ENCODE data around the gene KIFC1. TPM values are rescaled to one million over a fixed set of nuclear protein-coding genes. Genes with fewer than 3 reads are reported as not detected.
A peak's percentile ranks its signal among the peaks of the same experiment; 100 is the strongest.

Gene KIFC1
- polyA plus RNA-seq, 1 donor = 18.4 TPM

GRCh38 chr6:33433544-33434191 lies 42.0 kb downstream of the KIFC1 start:
- Histone ChIP-seq H3K36me3 (ENCODE audit: control insufficient read depth, insufficient read depth, low read length) (peaks cover 30% of the 10 kb centered on the region), H3K27me3 (ENCODE audit: control insufficient read depth, insufficient read depth, low read length) (no peaks in the 10 kb centered on the region), H3K4me1 (ENCODE audit: control insufficient read depth, insufficient read depth, low read length) (peaks cover 27% of the 10 kb centered on the region), H3K9me3 (ENCODE audit: control insufficient read depth, low read depth, low read length) (no peaks in the 10 kb centered on the region), H3K4me3 (ENCODE audit: low read length) (no peak overlapping the region), H3K27ac (ENCODE audit: low read length) (peak overlapping the region; percentile 34)
- 57% methylated on average over 2 of the region's 17 CpGs for WGBS (ENCODE audit: insufficient coverage, low lambda C conversion rate)
- DNase-seq = no peak

GRCh38 chr6:33434961-33435360 lies 43.3 kb downstream of the KIFC1 start:
- no peak overlapping the region for H3K27ac ChIP-seq (ENCODE audit: low read length)
- no peaks in the 10 kb centered on the region for H3K9me3 ChIP-seq (ENCODE audit: control insufficient read depth, low read depth, low read length)
- peaks cover 37% of the 10 kb centered on the region for H3K36me3 ChIP-seq (ENCODE audit: control insufficient read depth, insufficient read depth, low read length)
- H3K4me3 ChIP-seq (ENCODE audit: low read length) = no peak overlapping the region
- H3K27me3 ChIP-seq (ENCODE audit: control insufficient read depth, insufficient read depth, low read length) = no peaks in the 10 kb centered on the region
- H3K4me1 ChIP-seq (ENCODE audit: control insufficient read depth, insufficient read depth, low read length) = peaks cover 19% of the 10 kb centered on the region
- no CpG with 5 or more reads among the region's 4 CpGs for WGBS (ENCODE audit: insufficient coverage, low lambda C conversion rate)
- DNase-seq = no peak

- Histone ChIP-seq H3K4me1 (ENCODE audit: control insufficient read depth, insufficient read depth, low read length) (peaks cover 3% of the 10 kb centered on the region), H3K27ac (ENCODE audit: low read length) (no peak overlapping the region), H3K4me3 (ENCODE audit: low read length) (no peak overlapping the region), H3K9me3 (ENCODE audit: control insufficient read depth, low read depth, low read length) (no peaks in the 10 kb centered on the region), H3K27me3 (ENCODE audit: control insufficient read depth, insufficient read depth, low read length) (no peaks in the 10 kb centered on the region), H3K36me3 (ENCODE audit: control insufficient read depth, insufficient read depth, low read length) (peaks cover 57% of the 10 kb centered on the region)
- no CpG with 5 or more reads among the region's 18 CpGs for WGBS (ENCODE audit: insufficient coverage, low lambda C conversion rate)
- no peak for DNase-seq
Observed at GRCh38 chr6:33437666-33438065, 46.0 kb downstream of the KIFC1 start.

- H3K4me3 ChIP-seq (ENCODE audit: low read length) = no peak overlapping the region
- no peak for DNase-seq
- no peaks in the 10 kb centered on the region for H3K27me3 ChIP-seq (ENCODE audit: control insufficient read depth, insufficient read depth, low read length)
- H3K27ac ChIP-seq (ENCODE audit: low read length) = no peak overlapping the region
- no CpG with 5 or more reads among the region's 3 CpGs for WGBS (ENCODE audit: insufficient coverage, low lambda C conversion rate)
- H3K9me3 ChIP-seq (ENCODE audit: control insufficient read depth, low read depth, low read length) = no peaks in the 10 kb centered on the region
- H3K36me3 ChIP-seq (ENCODE audit: control insufficient read depth, insufficient read depth, low read length) = peaks cover 65% of the 10 kb centered on the region
- H3K4me1 ChIP-seq (ENCODE audit: control insufficient read depth, insufficient read depth, low read length) = peaks cover 3% of the 10 kb centered on the region
Observed at GRCh38 chr6:33438978-33439594, 47.5 kb downstream of the KIFC1 start.

GRCh38 chr6:33439956-33440648 lies 48.5 kb downstream of the KIFC1 start:
- Histone ChIP-seq H3K4me1 (ENCODE audit: control insufficient read depth, insufficient read depth, low read length) (peaks cover 3% of the 10 kb centered on the region), H3K36me3 (ENCODE audit: control insufficient read depth, insufficient read depth, low read length) (peaks cover 71% of the 10 kb centered on the region), H3K9me3 (ENCODE audit: control insufficient read depth, low read depth, low read length) (no peaks in the 10 kb centered on the region), H3K27ac (ENCODE audit: low read length) (no peak overlapping the region), H3K27me3 (ENCODE audit: control insufficient read depth, insufficient read depth, low read length) (no peaks in the 10 kb centered on the region), H3K4me3 (ENCODE audit: low read length) (no peak overlapping the region)
- WGBS (ENCODE audit: insufficient coverage, low lambda C conversion rate) = 77% methylated on average over 1 of the region's 9 CpGs
- DNase-seq = no peak

GRCh38 chr6:33440649-33441309 lies 49.2 kb downstream of the KIFC1 start:
- DNase-seq = no peak
- peaks cover 64% of the 10 kb centered on the region for H3K36me3 ChIP-seq (ENCODE audit: control insufficient read depth, insufficient read depth, low read length)

GRCh38 chr6:33441457-33441856 lies 49.8 kb downstream of the KIFC1 start:
- H3K27ac ChIP-seq (ENCODE audit: low read length) = no peak overlapping the region
- no peaks in the 10 kb centered on the region for H3K27me3 ChIP-seq (ENCODE audit: control insufficient read depth, insufficient read depth, low read length)
- peaks cover 67% of the 10 kb centered on the region for H3K36me3 ChIP-seq (ENCODE audit: control insufficient read depth, insufficient read depth, low read length)
- DNase-seq = no peak
- H3K9me3 ChIP-seq (ENCODE audit: control insufficient read depth, low read depth, low read length) = no peaks in the 10 kb centered on the region
- H3K4me3 ChIP-seq (ENCODE audit: low read length) = no peak overlapping the region
- no peaks in the 10 kb centered on the region for H3K4me1 ChIP-seq (ENCODE audit: control insufficient read depth, insufficient read depth, low read length)
- no CpG with 5 or more reads among the region's 9 CpGs for WGBS (ENCODE audit: insufficient coverage, low lambda C conversion rate)

More at GRCh38 chr6:33440649-33441309, 49.2 kb downstream of the KIFC1 start:
- Histone ChIP-seq H3K27ac (ENCODE audit: low read length) (no peak overlapping the region), H3K4me3 (ENCODE audit: low read length) (no peak overlapping the region), H3K9me3 (ENCODE audit: control insufficient read depth, low read depth, low read length) (no peaks in the 10 kb centered on the region), H3K27me3 (ENCODE audit: control insufficient read depth, insufficient read depth, low read length) (no peaks in the 10 kb centered on the region), H3K4me1 (ENCODE audit: control insufficient read depth, insufficient read depth, low read length) (no peaks in the 10 kb centered on the region)
- no CpG with 5 or more reads among the region's 19 CpGs for WGBS (ENCODE audit: insufficient coverage, low lambda C conversion rate)

- Histone ChIP-seq H3K9me3 (ENCODE audit: control insufficient read depth, low read depth, low read length) (no peaks in the 10 kb centered on the region), H3K27ac (ENCODE audit: low read length) (no peak overlapping the region), H3K4me1 (ENCODE audit: control insufficient read depth, insufficient read depth, low read length) (no peaks in the 10 kb centered on the region), H3K4me3 (ENCODE audit: low read length) (no peak overlapping the region), H3K36me3 (ENCODE audit: control insufficient read depth, insufficient read depth, low read length) (peaks cover 67% of the 10 kb centered on the region), H3K27me3 (ENCODE audit: control insufficient read depth, insufficient read depth, low read length) (no peaks in the 10 kb centered on the region)
- 87% methylated on average over 5 of the region's 8 CpGs for WGBS (ENCODE audit: insufficient coverage, low lambda C conversion rate)
- DNase-seq = no peak
Observed at GRCh38 chr6:33442283-33442682, 50.7 kb downstream of the KIFC1 start.

- H3K27me3 ChIP-seq (ENCODE audit: control insufficient read depth, insufficient read depth, low read length) = no peaks in the 10 kb centered on the region
- H3K27ac ChIP-seq (ENCODE audit: low read length) = no peak overlapping the region
- DNase-seq = no peak
- WGBS (ENCODE audit: insufficient coverage, low lambda C conversion rate) = no CpG with 5 or more reads among the region's 17 CpGs
- no peaks in the 10 kb centered on the region for H3K9me3 ChIP-seq (ENCODE audit: control insufficient read depth, low read depth, low read length)
- H3K36me3 ChIP-seq (ENCODE audit: control insufficient read depth, insufficient read depth, low read length) = peaks cover 69% of the 10 kb centered on the region
- H3K4me1 ChIP-seq (ENCODE audit: control insufficient read depth, insufficient read depth, low read length) = no peaks in the 10 kb centered on the region
- no peak overlapping the region for H3K4me3 ChIP-seq (ENCODE audit: low read length)
Observed at GRCh38 chr6:33443025-33443424, 51.4 kb downstream of the KIFC1 start.
